Neural cell (in vitro differentiated cells): ENCODE data around the gene ISG15. TPM values are rescaled to one million over a fixed set of nuclear protein-coding genes. Genes with fewer than 3 reads are reported as not detected.

ENCODE experiments used
- H2AFZ ChIP-seq: fragments of 200-600, 300-800 bp; sonication (generic), shearing (Covaris generic); 2 replicates; pipeline ENCODE4 v1.6.0; 2014; ENCODE audit warnings: low read depth, mild to moderate bottlenecking, antibody characterized with exemption, low read length, moderate library complexity
- H3F3A ChIP-seq: fragments of 200-600 bp; shearing (Covaris generic); 2 replicates; pipeline ENCODE4 v1.6.1; 2016; ENCODE audit warnings: mild to moderate bottlenecking, moderate library complexity, mixed read lengths, antibody characterized with exemption, low read length; ENCODE audit not compliant: insufficient read depth, poor library complexity, severe bottlenecking
- H3K27ac ChIP-seq: fragments of 200-600, 300-800 bp; sonication (generic), shearing (Covaris generic); 2 replicates; pipeline ENCODE4 v1.5.1; 2014; ENCODE audit warnings: mild to moderate bottlenecking, low read length, moderate library complexity
- H3K27me3 ChIP-seq: fragments of 300-800, 200-600 bp; sonication (generic), shearing (Covaris generic); 2 replicates; pipeline ENCODE4 v1.6.0; 2014; ENCODE audit warnings: mild to moderate bottlenecking, low read depth, low read length, moderate library complexity; ENCODE audit not compliant: insufficient read depth
- H3K36me3 ChIP-seq: fragments of 300-800, 200-600 bp; sonication (generic), shearing (Covaris generic); 2 replicates; pipeline ENCODE4 v1.5.1; 2014; ENCODE audit warnings: mild to moderate bottlenecking, antibody characterized with exemption, low read length, moderate library complexity; ENCODE audit not compliant: insufficient read depth
- H3K4me2 ChIP-seq: fragments of 300-800, 200-600 bp; sonication (generic), shearing (Covaris generic); 2 replicates; pipeline ENCODE4 v1.6.0; 2014; ENCODE audit warnings: mild to moderate bottlenecking, low read length
- H3K4me3 ChIP-seq: fragments of 300-800, 200-600 bp; sonication (generic), shearing (Covaris generic); 2 replicates; pipeline ENCODE4 v1.5.1; 2014; ENCODE audit warnings: mild to moderate bottlenecking, low read length, moderate library complexity
- H3K79me2 ChIP-seq: fragments of 200-600 bp; shearing (Covaris generic); replicated peaks from 2 replicates; pipeline ENCODE4 v1.6.0; 2014; ENCODE audit warnings: mild to moderate bottlenecking, low read length, moderate library complexity; ENCODE audit not compliant: insufficient read depth
- H3K9ac ChIP-seq: fragments of 300-800, 200-600 bp; sonication (generic), shearing (Covaris generic); 2 replicates; pipeline ENCODE4 v1.6.1; 2016; ENCODE audit warnings: mild to moderate bottlenecking, low read length, mixed read lengths
- H3K9me2 ChIP-seq: fragments of 200-600 bp; shearing (Covaris generic); 2 replicates; pipeline ENCODE4 v1.6.1; 2016; ENCODE audit warnings: mild to moderate bottlenecking, low read length, mixed read lengths; ENCODE audit not compliant: insufficient read depth
- H3K9me3 ChIP-seq: fragments of 200-600, 300-800 bp; sonication (generic), shearing (Covaris generic); 2 replicates; pipeline ENCODE4 v1.6.1; 2016; ENCODE audit warnings: mild to moderate bottlenecking, mixed run types, low read length, moderate library complexity, mixed read lengths
- H4K20me1 ChIP-seq: fragments of 200-600 bp; shearing (Covaris generic); 2 replicates; pipeline ENCODE4 v1.6.1; 2016; ENCODE audit warnings: mild to moderate bottlenecking, mixed run types; ENCODE audit not compliant: insufficient read depth
- CTCF ChIP-seq: fragments of 450-650 bp; IDR thresholded peaks from 2 replicates; pipeline ENCODE4 v1.5.1; 2014; ENCODE audit warnings: antibody characterized with exemption, mild to moderate bottlenecking, moderate library complexity; ENCODE audit not compliant: poor library complexity, severe bottlenecking
- EP300 ChIP-seq: fragments of 450-650 bp; conservative IDR thresholded peaks from 2 replicates; pipeline ENCODE4 v1.6.1; 2014; ENCODE audit warnings: antibody characterized with exemption, mild to moderate bottlenecking, moderate library complexity; ENCODE audit not compliant: poor library complexity, severe bottlenecking
- EZH2 ChIP-seq: fragments of 200-600, 300-800 bp; shearing (Covaris generic), sonication (generic); IDR thresholded peaks from 2 replicates; pipeline ENCODE4 v1.6.1; 2014; ENCODE audit warnings: antibody characterized with exemption, low read length, borderline replicate concordance, mild to moderate bottlenecking; ENCODE audit not compliant: insufficient read depth, poor library complexity, severe bottlenecking
- MXI1 ChIP-seq: fragments of 450-650 bp; conservative IDR thresholded peaks from 2 replicates; pipeline ENCODE4 v1.6.1; 2014; ENCODE audit warnings: antibody characterized with exemption, mild to moderate bottlenecking; ENCODE audit not compliant: poor library complexity, severe bottlenecking
- POLR2AphosphoS5 ChIP-seq: IDR thresholded peaks from 2 replicates; pipeline ENCODE4 v1.6.1; 2012
- RAD21 ChIP-seq: fragments of 450-650 bp; conservative IDR thresholded peaks from 2 replicates; pipeline ENCODE4 v1.6.1; 2014; ENCODE audit warnings: antibody characterized with exemption, mild to moderate bottlenecking, moderate library complexity
- SMC3 ChIP-seq: fragments of 450-650 bp; conservative IDR thresholded peaks from 2 replicates; pipeline ENCODE4 v1.6.1; 2014; ENCODE audit warnings: antibody characterized with exemption, mild to moderate bottlenecking, moderate library complexity; ENCODE audit not compliant: poor library complexity
- TAF1 ChIP-seq: IDR thresholded peaks from 2 replicates; pipeline ENCODE4 v1.6.1; 2012; ENCODE audit warnings: low read depth
- polyA plus RNA-seq: library from polyadenylated mRNA; depleted of rRNA; stranded (reverse); fragments of >200 nt; gene quantifications from 2 replicates; pipeline ENCODE4 v1.2.3, GENCODE V29; 2014
- TF ChIP-seq, protein P1 (sequence below): IDR thresholded peaks from 2 replicates; pipeline ENCODE4 v1.6.1; 2012; ENCODE audit warnings: borderline replicate concordance

Gene ISG15
- polyA plus RNA-seq, 1 donor from 2014 or later, result 8.0 TPM

DNA sequence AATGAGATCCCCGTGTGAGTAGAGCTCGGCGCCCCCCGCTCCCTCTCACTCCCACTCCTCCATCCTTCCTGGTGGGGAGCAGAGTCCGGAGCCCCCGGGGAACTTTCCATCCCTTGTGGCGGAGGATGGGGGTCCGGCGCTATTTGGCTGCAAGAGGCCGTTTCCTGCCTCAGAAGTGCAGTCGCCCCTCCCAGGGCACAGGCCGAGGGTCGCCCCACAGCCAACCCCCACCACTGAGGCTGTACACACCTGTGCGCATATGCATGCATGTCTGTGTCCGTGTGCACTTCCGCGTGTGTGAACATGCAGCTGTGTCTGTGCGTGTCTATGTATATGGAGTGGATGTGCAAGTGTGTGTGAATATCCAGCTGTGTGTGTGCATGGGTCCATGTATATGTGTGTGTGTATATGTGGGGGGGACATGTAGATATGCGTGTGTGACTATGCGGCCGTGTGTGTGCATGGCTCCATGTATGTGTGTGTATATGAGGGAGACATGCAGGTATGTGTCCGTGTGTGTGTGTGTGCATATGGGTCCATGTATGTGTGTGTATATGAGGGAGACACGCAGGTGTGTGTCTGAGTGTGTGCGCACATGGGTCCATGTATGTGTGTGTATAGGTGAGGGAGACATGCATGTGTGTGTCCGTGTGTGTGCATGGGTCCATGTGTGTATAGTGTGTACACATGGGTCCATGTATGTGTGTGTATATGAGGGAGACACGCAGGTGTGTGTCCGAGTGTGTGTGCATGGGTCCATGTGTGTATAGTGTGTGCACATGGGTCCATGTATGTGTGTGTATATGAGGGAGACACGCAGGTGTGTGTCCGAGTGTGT lies 38.9 kb downstream of the ISG15 start:
- Histone ChIP-seq H3K79me2 (no peaks in the 10 kb centered on the region), H3K4me3 (no peak overlapping the region), H3K36me3 (no peaks in the 10 kb centered on the region), H2AFZ (no peak overlapping the region), H3K27me3 (no peaks in the 10 kb centered on the region), H3K9ac (no peak overlapping the region), H3K9me3 (no peaks in the 10 kb centered on the region), H3F3A (no peaks in the 10 kb centered on the region), H4K20me1 (no peaks in the 10 kb centered on the region), H3K27ac (no peak overlapping the region), H3K9me2 (no peaks in the 10 kb centered on the region), H3K4me2 (no peak overlapping the region)
- no peak for TF ChIP-seq SMC3
- no peak for TF ChIP-seq MXI1
- no peak for TF ChIP-seq POLR2AphosphoS5

DNA sequence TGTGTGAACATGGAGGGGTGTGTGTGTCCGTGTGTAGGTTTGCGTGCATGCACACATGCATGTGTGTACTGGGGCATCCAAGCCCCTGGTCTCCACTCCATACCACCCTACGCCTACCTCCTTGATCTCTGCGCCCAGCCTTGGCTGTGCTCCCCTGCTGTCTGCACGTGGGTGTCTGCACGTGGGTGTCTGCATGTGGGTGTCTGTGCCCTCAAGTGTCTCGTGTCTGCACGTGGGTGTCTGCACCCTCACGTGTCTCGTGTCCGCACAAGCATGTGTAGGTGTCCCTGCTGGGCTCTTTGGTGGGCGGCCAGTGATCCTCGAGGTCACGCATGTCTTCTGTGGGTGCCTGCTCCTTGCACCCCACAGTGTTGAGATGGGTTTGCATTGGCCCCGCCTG lies 39.7 kb downstream of the ISG15 start:
- H3K9me2 ChIP-seq, result no peaks in the 10 kb centered on the region
- H3F3A ChIP-seq, result no peaks in the 10 kb centered on the region
- H3K79me2 ChIP-seq, result no peaks in the 10 kb centered on the region
- H3K27me3 ChIP-seq, result peaks cover under 1% of the 10 kb centered on the region
- TF ChIP-seq POLR2AphosphoS5 (no peak), SMC3 (no peak), TAF1 (no peak), CTCF (no peak), EZH2 (no peak), RAD21 (no peak), EP300 (no peak)
- no peak overlapping the region for H3K9ac ChIP-seq
- no peaks in the 10 kb centered on the region for H3K36me3 ChIP-seq
- no peak overlapping the region for H3K4me3 ChIP-seq
- H3K4me2 ChIP-seq, result no peak overlapping the region
- H3K9me3 ChIP-seq, result no peaks in the 10 kb centered on the region
- no peak overlapping the region for H2AFZ ChIP-seq
- no peak overlapping the region for H3K27ac ChIP-seq
- H4K20me1 ChIP-seq, result no peaks in the 10 kb centered on the region

- H3K4me3 ChIP-seq, result no peak overlapping the region
- H3K27ac ChIP-seq, result no peak overlapping the region
- no peaks in the 10 kb centered on the region for H4K20me1 ChIP-seq
- no peaks in the 10 kb centered on the region for H3K9me3 ChIP-seq
- no peaks in the 10 kb centered on the region for H3K36me3 ChIP-seq
- no peak overlapping the region for H2AFZ ChIP-seq
- H3K4me2 ChIP-seq, result no peak overlapping the region
- peaks cover 7% of the 10 kb centered on the region for H3K27me3 ChIP-seq
- no peaks in the 10 kb centered on the region for H3F3A ChIP-seq
- H3K9ac ChIP-seq, result no peak overlapping the region
- H3K9me2 ChIP-seq, result no peaks in the 10 kb centered on the region
- TF ChIP-seq RAD21, result no peak
- TF ChIP-seq TAF1, result no peak
- TF ChIP-seq POLR2AphosphoS5, result no peak
- no peak for TF ChIP-seq SMC3
- TF ChIP-seq, protein P1, sequence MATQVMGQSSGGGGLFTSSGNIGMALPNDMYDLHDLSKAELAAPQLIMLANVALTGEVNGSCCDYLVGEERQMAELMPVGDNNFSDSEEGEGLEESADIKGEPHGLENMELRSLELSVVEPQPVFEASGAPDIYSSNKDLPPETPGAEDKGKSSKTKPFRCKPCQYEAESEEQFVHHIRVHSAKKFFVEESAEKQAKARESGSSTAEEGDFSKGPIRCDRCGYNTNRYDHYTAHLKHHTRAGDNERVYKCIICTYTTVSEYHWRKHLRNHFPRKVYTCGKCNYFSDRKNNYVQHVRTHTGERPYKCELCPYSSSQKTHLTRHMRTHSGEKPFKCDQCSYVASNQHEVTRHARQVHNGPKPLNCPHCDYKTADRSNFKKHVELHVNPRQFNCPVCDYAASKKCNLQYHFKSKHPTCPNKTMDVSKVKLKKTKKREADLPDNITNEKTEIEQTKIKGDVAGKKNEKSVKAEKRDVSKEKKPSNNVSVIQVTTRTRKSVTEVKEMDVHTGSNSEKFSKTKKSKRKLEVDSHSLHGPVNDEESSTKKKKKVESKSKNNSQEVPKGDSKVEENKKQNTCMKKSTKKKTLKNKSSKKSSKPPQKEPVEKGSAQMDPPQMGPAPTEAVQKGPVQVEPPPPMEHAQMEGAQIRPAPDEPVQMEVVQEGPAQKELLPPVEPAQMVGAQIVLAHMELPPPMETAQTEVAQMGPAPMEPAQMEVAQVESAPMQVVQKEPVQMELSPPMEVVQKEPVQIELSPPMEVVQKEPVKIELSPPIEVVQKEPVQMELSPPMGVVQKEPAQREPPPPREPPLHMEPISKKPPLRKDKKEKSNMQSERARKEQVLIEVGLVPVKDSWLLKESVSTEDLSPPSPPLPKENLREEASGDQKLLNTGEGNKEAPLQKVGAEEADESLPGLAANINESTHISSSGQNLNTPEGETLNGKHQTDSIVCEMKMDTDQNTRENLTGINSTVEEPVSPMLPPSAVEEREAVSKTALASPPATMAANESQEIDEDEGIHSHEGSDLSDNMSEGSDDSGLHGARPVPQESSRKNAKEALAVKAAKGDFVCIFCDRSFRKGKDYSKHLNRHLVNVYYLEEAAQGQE, result no peak
- no peak for TF ChIP-seq MXI1
- TF ChIP-seq EZH2, result no peak
- no peak for TF ChIP-seq CTCF
- no peak for TF ChIP-seq EP300
- H3K79me2 ChIP-seq, result no peaks in the 10 kb centered on the region
Measured at GRCh38 chr1:1053682-1054081, 40.4 kb downstream of the ISG15 start.
